ENCODE data around the gene IER5.

DNA sequence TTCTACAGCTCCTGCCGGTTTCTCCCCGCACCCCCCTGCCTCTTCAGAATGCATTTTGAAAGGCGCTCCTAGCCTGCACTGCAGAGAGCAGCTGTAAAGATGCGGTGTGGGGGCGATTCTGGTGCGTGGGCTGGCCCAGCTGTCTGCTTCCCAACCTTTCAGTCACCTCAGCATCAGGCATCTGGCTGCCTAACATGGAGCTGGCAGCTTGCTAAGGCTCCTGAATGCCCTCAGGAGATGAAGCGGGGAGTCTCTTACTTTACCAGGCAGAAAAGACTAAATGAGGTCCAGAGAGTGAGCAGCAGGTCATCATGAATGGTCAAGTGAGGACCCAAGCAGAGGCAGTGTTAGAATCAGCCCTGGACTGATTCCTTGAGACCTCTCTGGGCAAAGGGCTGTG is 8.7 kb downstream of the IER5 start:
- TF ChIP-seq, protein P1, sequence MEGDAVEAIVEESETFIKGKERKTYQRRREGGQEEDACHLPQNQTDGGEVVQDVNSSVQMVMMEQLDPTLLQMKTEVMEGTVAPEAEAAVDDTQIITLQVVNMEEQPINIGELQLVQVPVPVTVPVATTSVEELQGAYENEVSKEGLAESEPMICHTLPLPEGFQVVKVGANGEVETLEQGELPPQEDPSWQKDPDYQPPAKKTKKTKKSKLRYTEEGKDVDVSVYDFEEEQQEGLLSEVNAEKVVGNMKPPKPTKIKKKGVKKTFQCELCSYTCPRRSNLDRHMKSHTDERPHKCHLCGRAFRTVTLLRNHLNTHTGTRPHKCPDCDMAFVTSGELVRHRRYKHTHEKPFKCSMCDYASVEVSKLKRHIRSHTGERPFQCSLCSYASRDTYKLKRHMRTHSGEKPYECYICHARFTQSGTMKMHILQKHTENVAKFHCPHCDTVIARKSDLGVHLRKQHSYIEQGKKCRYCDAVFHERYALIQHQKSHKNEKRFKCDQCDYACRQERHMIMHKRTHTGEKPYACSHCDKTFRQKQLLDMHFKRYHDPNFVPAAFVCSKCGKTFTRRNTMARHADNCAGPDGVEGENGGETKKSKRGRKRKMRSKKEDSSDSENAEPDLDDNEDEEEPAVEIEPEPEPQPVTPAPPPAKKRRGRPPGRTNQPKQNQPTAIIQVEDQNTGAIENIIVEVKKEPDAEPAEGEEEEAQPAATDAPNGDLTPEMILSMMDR (conservative IDR thresholded peaks at IDR 0.05 in 1 of 2, IDR thresholded peaks at IDR 0.05 in 1 of 2; ENCODE audit: low read depth in 1 of 2, low read length in 2 of 2): no peak
- no peak for TF ChIP-seq EZH2 (IDR thresholded peaks at IDR 0.05; ENCODE audit: low read length, missing control alignments)
